Lower lobe of right lung (tissue), 2 donors: ENCODE measurements around the gene MRTFA. TPM values are rescaled to one million over a fixed set of nuclear protein-coding genes. Genes with fewer than 3 reads are reported as not detected.
A peak's percentile ranks its signal among the peaks of the same experiment; 100 is the strongest.
"Not testable (repeated sequence)": the region's sequence is repeated elsewhere in the genome, so short reads cannot be mapped to it uniquely, and the experiment has no call there.

ENCODE experiments used
- ATAC-seq, 2 donors: fragments of 200-7000 bp; cut with Tn5 transposase; one replicate each; pipeline ENCODE4 v1.9.1; 2020 to 2022; ENCODE audit warnings: mild to moderate bottlenecking in 2 of 2, moderate library complexity in 2 of 2
- DNase-seq: peaks from one replicate; pipeline ENCODE4 v3.0.0-alpha.2; 2020
- H3K27ac ChIP-seq: fragments of 200-600 bp; one replicate; pipeline ENCODE4 v1.8.0; 2022
- H3K27me3 ChIP-seq: fragments of 200-600 bp; one replicate; pipeline ENCODE4 v1.8.0; 2022; ENCODE audit warnings: low read depth
- H3K36me3 ChIP-seq: fragments of 200-600 bp; one replicate; pipeline ENCODE4 v1.8.0; 2022; ENCODE audit warnings: mild to moderate bottlenecking
- H3K4me1 ChIP-seq: fragments of 200-600 bp; one replicate; pipeline ENCODE4 v1.8.0; 2022
- H3K4me3 ChIP-seq: fragments of 200-600 bp; one replicate; pipeline ENCODE4 v1.8.0; 2022; ENCODE audit warnings: mild to moderate bottlenecking
- H3K9me3 ChIP-seq: fragments of 200-600 bp; one replicate; pipeline ENCODE4 v1.8.0; 2022
- intact Hi-C: fragments of 100-400 bp; cut with DNase I; formaldehyde crosslinking; loops from one replicate; pipeline ENCODE4 v1.11.0; 2022
- total RNA-seq: library from RNA; stranded (reverse); fragmentation: NEBNext Ultra II Directional; extraction: Animal tissue kit (Norgen Biotek cat#: 25700); gene quantifications from one replicate; pipeline ENCODE4 v1.2.1, GENCODE V29; 2021
- TF ChIP-seq, protein P1 (sequence below): fragments of 200-600 bp; IDR thresholded peaks from one replicate; pipeline ENCODE4 v1.8.0; 2022; ENCODE audit warnings: antibody characterized with exemption, mild to moderate bottlenecking
- donor health status: DM: no; HTN: yes; CAD: no; lungs with severe emphysema.

MRTFA gene
- total RNA-seq, 1 donor from 2014 or later, result 54.2 TPM

DNA sequence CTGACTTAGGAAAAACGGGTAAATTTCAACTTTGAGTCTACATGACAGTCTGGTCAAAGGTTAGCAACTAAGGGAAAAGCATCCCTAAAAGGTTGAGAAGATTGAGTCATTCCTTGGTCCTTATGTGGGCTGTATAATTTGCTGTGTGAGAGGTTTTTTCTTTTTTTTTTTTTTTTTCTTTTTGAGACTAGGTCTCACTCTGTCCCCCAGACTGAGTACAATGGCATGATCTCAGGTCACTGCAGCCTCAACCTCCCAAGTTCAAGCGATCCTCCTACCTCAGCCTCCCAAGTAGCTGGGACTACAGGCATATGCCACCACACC is 101.4 kb downstream of the MRTFA start:
- TF ChIP-seq, protein P1, sequence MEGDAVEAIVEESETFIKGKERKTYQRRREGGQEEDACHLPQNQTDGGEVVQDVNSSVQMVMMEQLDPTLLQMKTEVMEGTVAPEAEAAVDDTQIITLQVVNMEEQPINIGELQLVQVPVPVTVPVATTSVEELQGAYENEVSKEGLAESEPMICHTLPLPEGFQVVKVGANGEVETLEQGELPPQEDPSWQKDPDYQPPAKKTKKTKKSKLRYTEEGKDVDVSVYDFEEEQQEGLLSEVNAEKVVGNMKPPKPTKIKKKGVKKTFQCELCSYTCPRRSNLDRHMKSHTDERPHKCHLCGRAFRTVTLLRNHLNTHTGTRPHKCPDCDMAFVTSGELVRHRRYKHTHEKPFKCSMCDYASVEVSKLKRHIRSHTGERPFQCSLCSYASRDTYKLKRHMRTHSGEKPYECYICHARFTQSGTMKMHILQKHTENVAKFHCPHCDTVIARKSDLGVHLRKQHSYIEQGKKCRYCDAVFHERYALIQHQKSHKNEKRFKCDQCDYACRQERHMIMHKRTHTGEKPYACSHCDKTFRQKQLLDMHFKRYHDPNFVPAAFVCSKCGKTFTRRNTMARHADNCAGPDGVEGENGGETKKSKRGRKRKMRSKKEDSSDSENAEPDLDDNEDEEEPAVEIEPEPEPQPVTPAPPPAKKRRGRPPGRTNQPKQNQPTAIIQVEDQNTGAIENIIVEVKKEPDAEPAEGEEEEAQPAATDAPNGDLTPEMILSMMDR, result no peak
- no peak for DNase-seq
- intact Hi-C loops, result no loop called here
- no peaks in the 10 kb centered on the region for H3K36me3 ChIP-seq
- no peak overlapping the region for H3K4me3 ChIP-seq
- no peak for ATAC-seq
- peaks cover 45% of the 10 kb centered on the region for H3K4me1 ChIP-seq
- peak overlapping the region; percentile 49 for H3K27ac ChIP-seq
- H3K9me3 ChIP-seq, result no peaks in the 10 kb centered on the region
- H3K27me3 ChIP-seq, result no peaks in the 10 kb centered on the region

DNA sequence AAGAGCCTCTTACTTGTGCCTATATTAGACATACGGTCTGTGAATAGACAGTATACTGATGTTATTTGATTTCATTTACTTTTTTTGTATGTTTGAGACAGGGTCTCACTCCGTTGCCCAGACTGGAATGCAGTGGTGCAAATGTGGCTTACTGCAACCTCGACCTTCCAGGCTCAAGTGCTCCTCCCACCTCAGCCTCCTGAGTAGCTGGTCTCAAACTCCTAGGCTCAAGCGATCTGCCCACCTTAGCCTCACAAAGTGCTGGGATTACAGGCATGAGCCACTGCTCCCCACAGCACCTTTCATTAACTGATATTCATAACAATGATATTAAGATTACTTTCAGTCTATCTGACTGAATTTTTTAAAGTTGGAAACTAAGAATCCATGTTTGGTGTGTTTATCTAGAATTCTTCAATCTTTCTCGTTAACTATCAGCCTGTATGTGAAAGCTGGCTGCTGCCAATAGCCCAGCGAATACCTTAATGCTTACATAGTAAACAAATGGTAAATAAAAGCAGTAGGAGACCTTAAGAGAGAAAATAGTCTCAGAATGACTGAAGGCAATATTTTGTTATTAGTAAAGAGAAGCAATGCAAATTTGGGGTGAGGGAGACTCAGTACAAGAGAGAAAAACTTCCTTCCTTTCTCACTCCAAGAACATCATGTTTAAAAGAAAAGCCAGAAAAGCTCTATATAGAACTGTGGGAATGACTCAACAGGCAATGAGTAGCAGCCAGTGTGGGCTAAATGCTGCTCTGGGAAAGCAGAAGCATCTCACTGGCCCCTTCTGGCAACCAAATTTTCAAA is 101.9 kb downstream of the MRTFA start:
- H3K4me1 ChIP-seq, result peaks cover 45% of the 10 kb centered on the region
- TF ChIP-seq, protein P1, result no peak
- no peak overlapping the region for H3K4me3 ChIP-seq
- no peaks in the 10 kb centered on the region for H3K9me3 ChIP-seq
- H3K36me3 ChIP-seq, result no peaks in the 10 kb centered on the region
- no peak for DNase-seq
- peak; percentile 59 to 73 for ATAC-seq
- H3K27me3 ChIP-seq, result no peaks in the 10 kb centered on the region
- H3K27ac ChIP-seq, result peak overlapping the region; percentile 49
- intact Hi-C loops, result no loop called here

- intact Hi-C loops, result no loop called here
- Histone ChIP-seq H3K27me3 (no peaks in the 10 kb centered on the region), H3K27ac (peak overlapping the region; percentile 49), H3K9me3 (no peaks in the 10 kb centered on the region), H3K36me3 (no peaks in the 10 kb centered on the region), H3K4me1 (peaks cover 45% of the 10 kb centered on the region), H3K4me3 (peak overlapping the region; percentile 36)
- no peak for DNase-seq
- ATAC-seq, result peak; percentile 72 to 82
- TF ChIP-seq, protein P1, result no peak
These were observed 102.7 kb downstream of the MRTFA start for GRCh38 chr22:40533712-40534378.

DNA sequence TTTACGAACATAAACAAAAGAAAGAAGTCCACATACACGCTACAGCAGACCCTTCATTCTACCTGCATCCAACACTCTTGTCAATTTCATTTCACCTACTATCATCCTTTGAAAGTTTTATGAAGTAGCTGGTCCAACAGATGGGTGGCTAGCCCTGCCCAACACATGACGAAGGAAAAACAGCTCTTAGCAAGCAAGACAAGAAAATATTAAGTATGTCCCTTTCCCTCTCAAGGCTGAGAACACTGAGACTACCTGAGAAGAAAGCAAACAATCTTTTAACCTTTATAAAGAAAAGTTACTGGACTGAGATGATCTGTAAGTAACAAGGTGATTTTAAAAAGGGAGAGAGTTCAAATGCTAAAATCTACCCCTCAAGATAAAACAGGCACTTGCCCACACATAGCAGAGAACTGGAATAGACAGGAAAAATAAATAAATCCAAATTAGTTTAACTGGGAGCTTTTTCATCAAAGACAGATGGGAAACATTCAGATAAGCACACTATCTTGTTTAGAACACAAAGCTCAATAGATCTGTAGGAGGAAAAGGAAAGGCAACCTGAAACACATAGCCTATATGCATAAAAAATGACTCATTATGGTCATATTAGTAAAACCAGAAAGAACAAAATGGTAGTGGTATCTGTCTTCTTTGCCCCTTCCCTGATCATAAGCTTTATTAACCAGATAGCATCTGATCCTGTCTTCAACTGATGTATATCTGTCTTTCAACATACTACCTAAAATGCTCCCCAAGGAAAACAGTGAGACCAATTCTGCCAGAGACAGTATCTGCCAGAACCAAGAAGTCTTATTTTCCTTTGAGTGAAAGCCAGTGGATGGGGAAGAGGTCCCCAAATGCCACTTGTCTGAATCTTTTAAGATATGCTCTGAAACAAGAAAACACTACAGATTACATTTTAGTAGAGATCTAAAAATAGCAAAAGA is 104.3 kb downstream of the MRTFA start:
- peak overlapping the region; percentile 36 for H3K4me3 ChIP-seq
- TF ChIP-seq, protein P1, result no peak
- H3K27me3 ChIP-seq, result no peaks in the 10 kb centered on the region
- DNase-seq (no peak), ATAC-seq (peak in 1 of 2 donors; percentile 63)
- peaks cover 45% of the 10 kb centered on the region for H3K4me1 ChIP-seq
- H3K36me3 ChIP-seq, result no peaks in the 10 kb centered on the region
- H3K9me3 ChIP-seq, result no peaks in the 10 kb centered on the region
- no peak overlapping the region for H3K27ac ChIP-seq
- intact Hi-C loops, result no loop called here

DNA sequence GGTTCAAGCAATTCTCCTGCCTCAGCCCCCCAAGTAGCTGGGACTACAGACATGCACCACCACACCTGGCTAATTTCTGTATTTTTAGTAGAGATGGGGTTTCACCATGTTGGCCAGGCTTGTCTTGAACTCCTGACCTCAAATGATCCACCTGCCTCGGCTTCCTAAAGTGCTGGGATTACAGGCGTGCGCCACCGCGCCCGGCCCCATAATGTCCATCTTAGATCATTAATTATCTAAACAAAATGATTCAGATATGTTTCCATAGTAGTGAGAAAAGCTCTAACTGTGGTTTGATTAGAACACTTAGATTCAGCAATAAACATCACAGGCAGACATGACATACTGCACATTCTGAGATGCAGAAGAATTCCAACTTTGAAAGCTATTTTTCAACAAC is 106.1 kb downstream of the MRTFA start:
- DNase-seq, result not testable (repeated sequence)

More for the DNA sequence above, 106.1 kb downstream of the MRTFA start:
- H3K4me3 ChIP-seq, H3K9me3 ChIP-seq, intact Hi-C loops, H3K27ac ChIP-seq, H3K27me3 ChIP-seq, H3K36me3 ChIP-seq, ATAC-seq: not testable (repeated sequence)
- peaks cover 49% of the 10 kb centered on the region for H3K4me1 ChIP-seq
